GM21619 (cell line): ENCODE data around the gene NAT8L.

ENCODE experiments used
- ATAC-seq: cut with Tn5 transposase; IDR thresholded peaks from one replicate; pipeline ENCODE4 v1.9.1; 2021; ENCODE audit not compliant: unreplicated experiment

Gene NAT8L

DNA sequence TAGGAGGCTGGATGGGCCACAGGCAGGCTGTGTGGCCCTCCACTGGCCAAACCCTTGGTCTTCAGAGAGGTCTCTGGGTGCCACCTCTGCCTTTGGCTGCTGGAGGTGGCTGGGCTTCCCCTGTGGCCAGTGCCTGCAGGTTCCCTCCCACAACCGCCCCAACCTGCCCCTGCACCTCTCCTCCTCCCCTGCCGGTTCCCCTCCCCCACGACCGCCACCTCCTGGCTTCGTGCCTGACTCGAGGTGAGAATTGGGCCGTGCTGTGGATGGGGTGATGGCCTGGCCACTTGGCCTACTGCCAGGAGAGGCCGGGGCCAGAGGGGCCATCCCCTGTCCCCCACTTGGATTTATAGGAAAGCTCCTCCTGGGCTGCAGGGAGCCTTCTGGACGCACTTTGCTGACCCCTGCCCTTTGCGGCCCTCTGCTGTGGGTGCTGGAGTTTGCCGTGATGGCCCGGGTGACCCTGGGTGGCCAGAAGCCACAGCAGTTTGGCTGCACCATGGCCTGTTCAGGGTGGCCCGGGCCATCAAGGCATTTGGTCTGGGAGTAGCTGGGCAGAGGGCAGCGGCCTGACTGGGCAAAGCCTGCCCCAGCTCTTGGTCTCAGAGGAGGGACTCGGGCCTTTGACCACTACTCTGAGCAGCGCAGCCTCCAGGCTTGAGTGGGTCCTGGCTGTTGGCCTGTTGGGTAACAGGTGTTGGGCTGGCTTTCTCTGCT lies 3.8 kb downstream of the NAT8L start:
- no peak for ATAC-seq

DNA sequence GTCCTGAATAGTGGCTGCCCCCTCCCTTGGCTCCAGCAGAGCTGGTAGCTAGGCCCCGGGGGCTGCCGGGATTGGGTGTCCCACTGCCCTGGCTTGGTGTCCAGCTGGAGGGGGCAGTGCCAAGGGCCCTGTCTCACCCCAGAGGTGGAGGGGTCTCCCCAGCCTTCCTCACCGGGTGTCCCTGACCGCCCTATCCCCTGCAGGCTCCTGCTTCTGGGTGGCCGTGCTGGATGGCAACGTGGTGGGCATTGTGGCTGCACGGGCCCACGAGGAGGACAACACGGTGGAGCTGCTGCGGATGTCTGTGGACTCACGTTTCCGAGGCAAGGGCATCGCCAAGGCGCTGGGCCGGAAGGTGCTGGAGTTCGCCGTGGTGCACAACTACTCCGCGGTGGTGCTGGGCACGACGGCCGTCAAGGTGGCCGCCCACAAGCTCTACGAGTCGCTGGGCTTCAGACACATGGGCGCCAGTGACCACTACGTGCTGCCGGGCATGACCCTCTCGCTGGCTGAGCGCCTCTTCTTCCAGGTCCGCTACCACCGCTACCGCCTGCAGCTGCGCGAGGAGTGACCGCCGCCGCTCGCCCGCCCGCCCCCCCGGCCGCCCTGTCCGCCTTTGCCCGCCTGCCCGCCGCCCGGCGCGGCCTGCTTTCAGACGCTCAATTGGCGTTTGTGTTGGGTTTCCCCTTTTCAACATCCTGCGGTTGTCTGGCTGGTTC lies 4.6 kb downstream of the NAT8L start:
- ATAC-seq = no peak

DNA sequence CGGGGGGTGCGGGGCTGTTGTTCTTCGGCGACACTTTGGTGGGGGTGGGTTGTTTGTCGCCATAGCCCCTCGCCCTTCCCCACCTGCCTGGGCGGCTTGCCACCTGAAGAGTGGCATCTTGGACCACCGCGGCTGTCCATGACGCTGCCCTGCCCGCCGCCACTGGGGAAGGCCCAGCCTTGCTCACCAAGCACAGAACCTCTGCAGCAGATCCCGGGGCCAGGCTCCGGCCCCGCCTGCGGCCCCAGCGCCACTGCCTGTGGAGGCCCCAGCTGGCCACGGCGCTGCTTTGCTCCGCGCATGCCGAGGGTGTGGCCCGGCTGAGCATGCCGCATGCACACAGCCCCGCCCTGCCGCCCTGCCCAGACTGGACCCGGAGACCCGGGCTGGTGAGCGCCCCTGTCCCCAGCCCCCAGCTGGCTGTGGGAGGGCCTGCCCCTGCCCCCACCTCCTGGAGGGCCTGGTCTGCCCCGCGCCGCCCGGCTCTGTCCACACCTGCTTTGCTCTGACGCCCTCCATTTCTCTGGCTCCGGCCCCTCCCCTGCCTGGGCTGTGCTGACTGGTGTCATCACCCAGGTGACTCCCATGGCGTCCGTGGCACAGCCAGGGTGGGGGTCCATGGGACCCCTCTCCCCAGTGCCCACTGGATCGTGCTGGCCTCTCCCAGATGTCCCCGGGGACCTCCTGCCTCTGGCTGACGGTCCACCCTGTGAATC lies 5.3 kb downstream of the NAT8L start:
- ATAC-seq = no peak

GRCh38 chr4:2065106-2065930 lies 6.2 kb downstream of the NAT8L start:
- no peak for ATAC-seq

DNA sequence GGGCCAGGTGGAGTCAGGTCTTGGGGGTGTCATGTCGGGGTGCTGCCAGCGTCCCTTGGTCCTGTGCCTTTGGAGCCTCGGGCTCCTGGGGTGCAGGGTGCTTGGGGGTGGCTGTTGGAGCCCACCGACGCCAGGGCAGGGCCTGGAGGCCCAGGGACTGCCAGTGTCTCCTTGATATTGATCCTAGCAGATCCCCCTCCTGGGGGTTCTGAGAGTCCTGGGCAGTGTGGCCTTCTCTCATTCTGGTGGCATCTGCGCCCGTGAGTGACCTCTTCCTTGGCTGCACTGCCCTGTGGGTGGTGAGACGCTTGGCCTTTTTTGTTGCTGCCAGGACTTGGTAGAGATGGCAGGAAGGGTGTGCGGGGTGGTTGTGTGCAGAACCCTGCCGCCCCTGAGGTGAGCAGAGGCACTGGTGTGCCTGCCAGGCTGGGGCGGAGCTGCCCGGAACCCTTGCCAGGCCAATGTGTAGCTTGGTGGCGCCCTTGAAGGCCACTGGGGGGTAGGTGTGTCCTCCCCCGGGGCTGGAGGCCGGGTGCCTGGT lies 7.0 kb downstream of the NAT8L start:
- no peak for ATAC-seq

DNA sequence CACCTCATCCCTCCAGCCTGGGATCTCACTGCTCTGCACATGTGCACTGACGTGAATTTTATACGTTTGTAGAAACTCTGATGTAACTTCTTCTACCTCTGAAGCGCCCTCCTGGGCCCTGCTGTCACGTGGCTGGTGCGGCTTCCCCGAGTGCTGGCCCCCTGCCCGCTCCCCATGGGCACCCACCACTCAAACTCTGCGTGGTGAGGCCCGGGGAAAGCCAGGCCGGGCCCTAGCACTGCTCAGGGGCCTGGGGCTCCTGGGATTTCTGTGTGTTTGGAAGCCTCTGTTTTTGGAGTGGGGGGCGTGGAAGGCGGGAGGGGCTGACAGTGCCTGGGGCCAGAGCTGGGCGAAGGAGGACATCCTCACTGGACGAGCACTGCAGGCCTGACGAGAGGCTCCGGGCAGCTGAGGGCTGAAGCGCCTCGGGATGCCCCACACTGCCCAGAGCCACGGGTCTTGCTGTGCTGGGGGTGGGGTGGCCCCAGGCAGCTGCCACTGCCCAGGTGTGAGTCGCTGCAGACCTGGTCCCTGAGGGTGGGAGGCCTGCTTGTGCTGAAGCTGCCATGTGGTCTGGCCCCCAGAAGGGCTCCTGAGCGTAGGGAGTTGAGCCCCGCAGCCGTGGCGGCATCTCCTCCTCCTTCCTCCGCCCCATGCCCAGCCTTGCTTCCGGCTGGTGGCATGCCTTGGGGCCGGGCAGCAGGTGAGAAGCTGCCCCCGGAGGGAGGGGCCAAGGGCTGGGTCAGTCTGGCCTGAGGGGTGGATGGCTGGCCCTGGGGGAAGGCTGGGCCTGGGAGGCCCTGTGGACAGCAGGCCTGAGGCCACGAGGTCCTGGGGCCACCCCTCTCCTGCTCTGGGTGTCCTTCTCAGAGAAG lies 7.7 kb downstream of the NAT8L start:
- ATAC-seq = no peak

GRCh38 chr4:2067446-2068197 lies 8.5 kb downstream of the NAT8L start:
- ATAC-seq = no peak

- ATAC-seq = no peak
These were observed 9.0 kb downstream of the NAT8L start for GRCh38 chr4:2068198-2068470.

DNA sequence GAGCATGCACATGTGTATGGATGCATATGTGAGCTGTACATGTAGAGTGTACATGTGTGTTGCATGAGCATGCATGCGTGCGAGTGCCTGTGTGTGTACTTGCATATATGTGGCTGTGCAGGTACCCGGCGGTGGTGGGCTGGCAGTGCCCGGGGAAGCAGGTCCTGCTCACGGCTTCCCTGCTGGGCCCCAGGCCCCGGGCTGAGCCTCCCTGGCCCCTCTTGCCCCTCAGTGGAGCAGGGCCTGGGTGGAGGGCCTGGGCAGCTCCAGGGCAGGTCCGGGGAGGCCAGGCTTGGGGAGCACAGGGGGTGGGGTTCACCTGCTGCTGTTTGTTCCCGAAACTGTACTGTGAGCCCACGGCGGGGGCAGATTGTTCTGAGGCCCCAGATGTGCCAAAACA lies 9.4 kb downstream of the NAT8L start:
- no peak for ATAC-seq

- ATAC-seq = no peak
These were observed 10.2 kb downstream of the NAT8L start for GRCh38 chr4:2069161-2069971.

- ATAC-seq = no peak
These were observed 10.9 kb downstream of the NAT8L start for GRCh38 chr4:2069986-2070385.

DNA sequence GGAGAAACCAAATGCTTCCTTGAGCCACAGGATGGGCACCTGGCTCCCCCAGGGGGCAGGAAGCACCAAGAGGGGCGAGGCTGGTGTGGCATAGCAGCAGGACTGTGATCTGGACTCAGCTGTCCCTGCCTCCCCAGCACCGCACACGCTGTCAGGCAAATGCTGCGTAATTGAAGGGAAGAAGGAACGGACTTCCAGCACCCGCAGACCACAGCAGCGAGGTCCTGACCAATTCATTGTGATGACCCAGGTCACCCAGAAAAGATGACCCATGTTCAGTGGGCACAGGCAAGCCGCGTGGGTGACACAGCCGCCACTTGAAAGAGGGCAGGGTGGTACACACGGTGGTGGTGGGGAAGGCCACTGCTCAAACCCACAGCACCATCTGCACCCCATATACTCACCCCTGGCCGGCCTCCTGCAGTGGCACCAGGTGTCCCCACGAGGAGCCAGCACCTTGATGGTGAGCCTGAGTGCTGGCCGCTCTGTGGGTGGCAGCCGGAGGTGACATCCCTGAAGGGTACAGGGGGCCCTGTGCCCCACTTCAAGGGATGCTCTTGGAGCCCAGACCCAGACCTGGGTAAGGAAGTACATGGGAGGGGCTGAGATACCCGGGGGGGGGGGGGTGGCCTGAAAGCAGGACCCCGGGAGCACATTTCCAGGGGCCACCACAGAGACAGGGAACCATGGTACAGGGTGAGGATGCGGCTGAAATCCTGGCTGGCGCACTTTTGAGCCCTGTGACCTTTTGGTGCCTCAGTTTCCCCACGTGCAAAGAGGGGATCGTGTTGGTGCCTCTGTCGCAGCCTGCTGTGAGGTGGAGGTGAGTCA lies 11.5 kb downstream of the NAT8L start:
- no peak for ATAC-seq

DNA sequence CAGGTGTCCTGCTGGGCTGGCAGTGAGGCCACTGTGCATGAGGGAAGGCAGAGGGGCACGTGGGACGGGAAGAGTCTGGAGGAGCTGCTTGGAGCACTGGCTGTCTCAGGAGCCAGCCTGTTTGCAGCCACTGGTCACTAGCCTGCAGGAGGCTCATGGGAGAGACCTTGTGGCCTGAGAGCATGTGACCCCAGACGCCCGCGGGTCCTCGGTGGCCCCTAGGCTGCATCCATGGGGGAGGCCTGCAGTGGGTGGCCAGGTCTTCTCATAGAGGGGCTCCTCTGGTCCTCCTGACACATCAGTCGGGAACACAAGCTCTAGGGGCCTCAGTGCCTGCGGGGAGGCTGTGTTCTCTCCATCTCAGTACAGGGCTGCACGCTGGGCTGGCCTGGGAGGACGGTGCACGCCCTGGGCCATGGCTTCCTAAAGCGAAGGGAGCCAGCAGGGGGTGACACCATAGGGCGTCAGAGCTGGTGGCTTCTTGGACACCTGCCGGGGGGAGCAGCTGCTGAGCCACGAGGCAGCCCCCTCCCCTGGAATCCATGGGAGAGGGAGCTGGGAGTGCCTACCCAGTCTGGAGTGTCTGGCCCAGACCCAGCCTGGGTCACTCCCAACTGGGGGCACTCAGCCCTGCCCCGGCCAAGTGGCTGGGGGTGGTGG lies 12.3 kb downstream of the NAT8L start:
- no peak for ATAC-seq

DNA sequence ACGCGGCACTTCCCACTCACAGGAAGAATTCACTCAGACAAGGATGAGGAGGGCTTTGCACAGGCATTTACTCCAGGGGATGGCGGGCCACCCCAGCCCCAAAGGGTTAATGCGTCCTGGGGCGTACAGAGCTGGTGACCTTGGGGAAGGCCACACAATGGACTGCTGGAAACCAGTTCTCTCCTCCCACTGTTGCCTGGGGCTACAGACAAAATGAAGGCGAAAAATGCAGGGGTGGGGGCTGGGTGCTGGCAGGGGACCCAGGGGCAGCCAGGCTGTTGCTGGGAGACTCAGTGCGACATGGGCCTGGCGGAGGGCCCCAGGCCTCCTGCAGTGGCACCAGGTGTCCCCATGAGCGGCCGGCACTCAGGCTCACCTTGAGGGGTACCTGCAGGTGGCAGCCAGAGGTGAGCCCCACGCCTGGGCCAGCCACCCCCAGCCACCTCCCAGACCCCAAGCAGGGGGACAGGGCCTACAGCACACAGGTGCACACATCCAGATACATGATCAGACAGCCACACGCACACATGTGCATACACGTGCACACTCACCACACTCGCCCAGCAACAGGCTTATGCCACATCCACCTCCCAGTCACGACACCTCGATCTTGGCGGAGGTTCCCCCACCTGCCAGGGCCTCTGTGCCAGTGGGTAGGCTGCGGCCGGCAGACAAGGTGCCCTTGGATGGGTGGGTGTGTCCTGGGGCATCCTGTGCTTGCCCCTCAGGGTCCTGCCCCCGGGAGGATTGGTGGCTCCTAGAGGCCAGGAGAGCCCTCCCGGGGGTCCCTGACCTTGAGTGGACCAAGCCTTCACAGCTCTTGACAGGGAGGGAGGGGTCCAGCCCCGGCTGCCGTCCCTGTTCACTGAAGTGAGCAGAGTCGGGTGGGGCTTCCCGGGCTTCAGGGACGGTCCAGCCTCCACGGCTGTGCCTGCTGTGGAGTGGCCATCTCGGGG lies 13.1 kb downstream of the NAT8L start:
- no peak for ATAC-seq

GRCh38 chr4:2072971-2073807 lies 14.1 kb downstream of the NAT8L start:
- ATAC-seq = no peak
